ENCODE measurements around the gene ZEB1.

DNA sequence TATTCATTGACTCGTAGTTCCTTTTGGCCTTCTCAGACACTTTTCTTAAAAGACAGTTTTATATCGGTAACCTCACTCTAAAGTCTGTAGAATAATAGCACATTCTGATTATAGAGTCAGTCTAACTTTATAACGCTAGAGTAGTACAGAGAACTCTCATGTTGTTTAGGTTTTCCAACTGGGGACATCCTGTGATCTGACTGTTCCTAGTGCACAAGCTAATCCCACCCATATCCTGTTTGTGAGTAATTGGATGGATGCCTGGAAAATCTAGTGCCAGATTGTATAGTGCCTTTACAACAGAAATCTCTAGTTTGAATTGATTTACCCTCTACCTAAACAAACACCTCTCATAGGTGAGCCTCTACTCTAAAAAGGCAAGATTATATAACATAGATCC is 107.4 kb downstream of the ZEB1 start:
- TF ChIP-seq, protein P1, sequence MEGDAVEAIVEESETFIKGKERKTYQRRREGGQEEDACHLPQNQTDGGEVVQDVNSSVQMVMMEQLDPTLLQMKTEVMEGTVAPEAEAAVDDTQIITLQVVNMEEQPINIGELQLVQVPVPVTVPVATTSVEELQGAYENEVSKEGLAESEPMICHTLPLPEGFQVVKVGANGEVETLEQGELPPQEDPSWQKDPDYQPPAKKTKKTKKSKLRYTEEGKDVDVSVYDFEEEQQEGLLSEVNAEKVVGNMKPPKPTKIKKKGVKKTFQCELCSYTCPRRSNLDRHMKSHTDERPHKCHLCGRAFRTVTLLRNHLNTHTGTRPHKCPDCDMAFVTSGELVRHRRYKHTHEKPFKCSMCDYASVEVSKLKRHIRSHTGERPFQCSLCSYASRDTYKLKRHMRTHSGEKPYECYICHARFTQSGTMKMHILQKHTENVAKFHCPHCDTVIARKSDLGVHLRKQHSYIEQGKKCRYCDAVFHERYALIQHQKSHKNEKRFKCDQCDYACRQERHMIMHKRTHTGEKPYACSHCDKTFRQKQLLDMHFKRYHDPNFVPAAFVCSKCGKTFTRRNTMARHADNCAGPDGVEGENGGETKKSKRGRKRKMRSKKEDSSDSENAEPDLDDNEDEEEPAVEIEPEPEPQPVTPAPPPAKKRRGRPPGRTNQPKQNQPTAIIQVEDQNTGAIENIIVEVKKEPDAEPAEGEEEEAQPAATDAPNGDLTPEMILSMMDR (IDR thresholded peaks at IDR 0.05; ENCODE audit: low read depth, low read length, poor library complexity, severe bottlenecking), result no peak
- no peak for TF ChIP-seq EZH2phosphoT487 (IDR thresholded peaks at IDR 0.05; ENCODE audit: borderline replicate concordance, low read length)

Data from DOHH2 (cell line).